ENCODE measurements around the gene FFAR3. TPM values are rescaled to one million over a fixed set of nuclear protein-coding genes. Genes with fewer than 3 reads are reported as not detected.

FFAR3 gene
- total and polyA plus RNA-seq, 10 donors: 0.30 to 3.2 (median 0.73) TPM; not detected in 1

- no peak for DNase-seq
- peaks cover 0 to 20% (median 11%) of the 10 kb centered on the region in 6 donors for H3K4me1 ChIP-seq
- TF ChIP-seq POLR2A (IDR thresholded peaks at IDR 0.05): no peak
- TF ChIP-seq CTCF (IDR thresholded peaks at IDR 0.05 in 8 of 11, conservative IDR thresholded peaks at IDR 0.05 in 3 of 11): no peak
- TF ChIP-seq POLR2AphosphoS5 (IDR thresholded peaks at IDR 0.05): no peak
- H3K9me3 ChIP-seq: no peaks in the 10 kb centered on the region
- no peak overlapping the region for H3K27ac ChIP-seq
- no peaks in the 10 kb centered on the region for H3K36me3 ChIP-seq
- intact Hi-C loops (cut with DNase I; ENCODE audit: low total_unique reads): no loop called here
- peaks cover 0 to 43% (median 0%) of the 10 kb centered on the region in 7 donors for H3K27me3 ChIP-seq (replicated peaks in 1 of 7)
- 77 to 89% (median 85%) methylated on average over 5 to 6 of the region's 6 CpGs for WGBS, 5 donors
- H3K4me3 ChIP-seq: no peak overlapping the region
These were observed 49.4 kb downstream of the FFAR3 start for GRCh38 chr19:35407619-35408018.

- 77 to 85% (median 80%) methylated on average over 13 of the region's 13 CpGs for WGBS, 5 donors
- no peak for DNase-seq
- TF ChIP-seq POLR2A (IDR thresholded peaks at IDR 0.05) (no peak), CTCF (IDR thresholded peaks at IDR 0.05 in 8 of 11, conservative IDR thresholded peaks at IDR 0.05 in 3 of 11) (no peak), POLR2AphosphoS5 (IDR thresholded peaks at IDR 0.05) (no peak)
These were observed 50.3 kb downstream of the FFAR3 start for GRCh38 chr19:35408284-35409171.

GRCh38 chr19:35409191-35409590, 50.9 kb downstream of the FFAR3 start:
- TF ChIP-seq CTCF (IDR thresholded peaks at IDR 0.05 in 8 of 11, conservative IDR thresholded peaks at IDR 0.05 in 3 of 11) (no peak), POLR2AphosphoS5 (IDR thresholded peaks at IDR 0.05) (no peak), POLR2A (IDR thresholded peaks at IDR 0.05) (no peak)
- WGBS, 5 donors: 51 to 65% (median 59%) methylated on average over 5 of the region's 5 CpGs
- no peak overlapping the region for H3K27ac ChIP-seq
- H3K36me3 ChIP-seq: no peaks in the 10 kb centered on the region
- H3K4me3 ChIP-seq: no peak overlapping the region
- H3K27me3 ChIP-seq (replicated peaks in 1 of 7): peaks cover 0 to 59% (median 0%) of the 10 kb centered on the region in 7 donors
- H3K4me1 ChIP-seq: peaks cover 0 to 17% (median 11%) of the 10 kb centered on the region in 6 donors
- DNase-seq: no peak
- H3K9me3 ChIP-seq: no peaks in the 10 kb centered on the region
- intact Hi-C loops (cut with DNase I; ENCODE audit: low total_unique reads): no loop called here

More at GRCh38 chr19:35408284-35409171, 50.3 kb downstream of the FFAR3 start:
- no peaks in the 10 kb centered on the region for H3K36me3 ChIP-seq
- intact Hi-C loops (cut with DNase I; ENCODE audit: low total_unique reads): no loop called here
- H3K9me3 ChIP-seq: no peaks in the 10 kb centered on the region
- H3K4me3 ChIP-seq: no peak overlapping the region
- H3K27ac ChIP-seq: no peak overlapping the region
- H3K4me1 ChIP-seq: peaks cover 0 to 17% (median 11%) of the 10 kb centered on the region in 6 donors
- H3K27me3 ChIP-seq (replicated peaks in 1 of 7): peaks cover 0 to 52% (median 0%) of the 10 kb centered on the region in 7 donors

Small RNA genes within 50 kb of the gene (microRNA-seq; reads per million reads assigned to microRNA genes)
- 4.8 to 13.3 (median 10.8) reads per million in 3 donors for gene MIR5196

Other genes with a start within 250 kb of the FFAR3 start
- gene FXYD3, start 242.6 kb upstream of the FFAR3 start, total RNA-seq: not detected
- gene FXYD3, start 242.6 kb upstream of the FFAR3 start, polyA plus RNA-seq: 1 to 10 TPM in 1 of 3 donors, under 1 TPM in 2; 0.33 to 1.5 (median 0.70) TPM
- 1 to 10 TPM in 4 of 7 donors, under 1 TPM in 2, not detected in 1; 0.68 to 2.8 (median 1.1) TPM for gene LGI4, start 223.4 kb upstream of the FFAR3 start, total RNA-seq
- gene LGI4, start 223.4 kb upstream of the FFAR3 start, polyA plus RNA-seq: 1 to 10 TPM; 2.4 to 9.7 (median 2.5) TPM
- 10 to 100 TPM in 3 of 7 donors, 1 to 10 TPM in 2, under 1 TPM in 1, not detected in 1; 0.83 to 18.1 (median 8.0) TPM for gene FXYD1, start 219.6 kb upstream of the FFAR3 start, total RNA-seq
- gene FXYD1, start 219.6 kb upstream of the FFAR3 start, polyA plus RNA-seq: 10 to 100 TPM in 2 of 3 donors, 1 to 10 TPM in 1; 9.8 to 17.8 (median 16.0) TPM
- gene FXYD7, start 215.2 kb upstream of the FFAR3 start, total RNA-seq: 1 to 10 TPM in 6 of 7 donors, not detected in 1; 1.2 to 3.3 (median 2.5) TPM
- gene FXYD7, start 215.2 kb upstream of the FFAR3 start, polyA plus RNA-seq: 1 to 10 TPM; 1.6 to 4.4 (median 2.3) TPM
- gene FXYD5, start 203.7 kb upstream of the FFAR3 start, total RNA-seq: 100 to 1,000 TPM; 132 to 215 (median 162) TPM
- gene FXYD5, start 203.7 kb upstream of the FFAR3 start, polyA plus RNA-seq: 100 to 1,000 TPM; 188 to 235 (median 213) TPM
- gene FAM187B, start 129.7 kb upstream of the FFAR3 start, total RNA-seq: under 1 TPM in 1 of 7 donors, not detected in 6; 0.51 TPM
- under 1 TPM in 2 of 3 donors, not detected in 1; 0.48 to 0.61 TPM for gene FAM187B, start 129.7 kb upstream of the FFAR3 start, polyA plus RNA-seq
- gene LSR, start 109.5 kb upstream of the FFAR3 start, total RNA-seq: 10 to 100 TPM; 18.1 to 30.2 (median 21.6) TPM
- gene LSR, start 109.5 kb upstream of the FFAR3 start, polyA plus RNA-seq: 10 to 100 TPM; 10.9 to 17.4 (median 11.2) TPM
- gene USF2, start 89.5 kb upstream of the FFAR3 start, total RNA-seq: 100 to 1,000 TPM; 133 to 206 (median 157) TPM
- gene USF2, start 89.5 kb upstream of the FFAR3 start, polyA plus RNA-seq: 100 to 1,000 TPM; 132 to 205 (median 145) TPM
- under 1 TPM in 2 of 7 donors, not detected in 5; 0.60 to 0.67 TPM for gene HAMP, start 75.9 kb upstream of the FFAR3 start, total RNA-seq
- gene HAMP, start 75.9 kb upstream of the FFAR3 start, polyA plus RNA-seq: 1 to 10 TPM in 2 of 3 donors, under 1 TPM in 1; 0.48 to 5.0 (median 2.0) TPM
- gene MAG, start 66.3 kb upstream of the FFAR3 start, total RNA-seq: 10 to 100 TPM in 3 of 7 donors, under 1 TPM in 2, not detected in 2; 0.26 to 55.2 (median 35.1) TPM
- gene MAG, start 66.3 kb upstream of the FFAR3 start, polyA plus RNA-seq: under 1 TPM; 0.07 to 0.42 (median 0.16) TPM
- gene CD22, start 29.3 kb upstream of the FFAR3 start, total RNA-seq: 100 to 1,000 TPM; 251 to 446 (median 339) TPM
- gene CD22, start 29.3 kb upstream of the FFAR3 start, polyA plus RNA-seq: 100 to 1,000 TPM; 292 to 445 (median 394) TPM
- gene FFAR1, start 10.6 kb upstream of the FFAR3 start, total RNA-seq: under 1 TPM in 4 of 7 donors, not detected in 3; 0.16 to 0.32 (median 0.28) TPM
- gene FFAR1, start 10.6 kb upstream of the FFAR3 start, polyA plus RNA-seq: under 1 TPM; 0.18 to 0.52 (median 0.26) TPM
- under 1 TPM in 3 of 7 donors, not detected in 4; 0.60 to 0.67 (median 0.66) TPM for gene GPR42, start 12.6 kb downstream of the FFAR3 start, total RNA-seq
- gene GPR42, start 12.6 kb downstream of the FFAR3 start, polyA plus RNA-seq: under 1 TPM in 1 of 3 donors, not detected in 2; 0.09 TPM
- gene FFAR2, start 89.8 kb downstream of the FFAR3 start, total RNA-seq: 10 to 100 TPM in 5 of 7 donors, 1 to 10 TPM in 2; 3.0 to 53.5 (median 12.6) TPM
- 1 to 10 TPM in 2 of 3 donors, under 1 TPM in 1; 0.89 to 9.0 (median 5.7) TPM for gene FFAR2, start 89.8 kb downstream of the FFAR3 start, polyA plus RNA-seq
- gene KRTDAP, start 132.0 kb downstream of the FFAR3 start, total RNA-seq: 1 to 10 TPM in 1 of 7 donors, not detected in 6; 3.1 TPM
- gene KRTDAP, start 132.0 kb downstream of the FFAR3 start, polyA plus RNA-seq: not detected
- gene DMKN, start 155.2 kb downstream of the FFAR3 start, total RNA-seq: 10 to 100 TPM in 2 of 7 donors, 1 to 10 TPM in 5; 2.5 to 17.9 (median 4.4) TPM
- 10 to 100 TPM in 2 of 3 donors, 1 to 10 TPM in 1; 7.2 to 15.3 (median 10.7) TPM for gene DMKN, start 155.2 kb downstream of the FFAR3 start, polyA plus RNA-seq
- not detected for gene SBSN, start 169.9 kb downstream of the FFAR3 start, total RNA-seq
- under 1 TPM; 0.05 to 0.33 (median 0.19) TPM for gene SBSN, start 169.9 kb downstream of the FFAR3 start, polyA plus RNA-seq
- gene GAPDHS, start 175.0 kb downstream of the FFAR3 start, total RNA-seq: under 1 TPM in 1 of 7 donors, not detected in 6; 0.17 TPM
- under 1 TPM in 2 of 3 donors, not detected in 1; 0.13 to 0.14 TPM for gene GAPDHS, start 175.0 kb downstream of the FFAR3 start, polyA plus RNA-seq
- gene TMEM147, start 187.2 kb downstream of the FFAR3 start, total RNA-seq: 10 to 100 TPM; 47.6 to 67.7 (median 50.4) TPM
- gene TMEM147, start 187.2 kb downstream of the FFAR3 start, polyA plus RNA-seq: 10 to 100 TPM; 57.9 to 88.7 (median 78.7) TPM
- not detected for gene ATP4A, start 205.2 kb downstream of the FFAR3 start, total RNA-seq
- not detected for gene ATP4A, start 205.2 kb downstream of the FFAR3 start, polyA plus RNA-seq
- gene PMIS2, start 227.7 kb downstream of the FFAR3 start, total RNA-seq: not detected
- not detected for gene PMIS2, start 227.7 kb downstream of the FFAR3 start, polyA plus RNA-seq

Data from spleen (tissue), 11 donors.